H9 (cell line): Measurements from ENCODE around the gene CNNM1. TPM values are rescaled to one million over a fixed set of nuclear protein-coding genes. Genes with fewer than 3 reads are reported as not detected.

Source experiments
- DNase-seq: peaks from one replicate; pipeline ENCODE4 v3.0.0-alpha.2; 2017
- H2AFZ ChIP-seq: one replicate; pipeline ENCODE4 v1.6.1; 2013; ENCODE audit warnings: mild to moderate bottlenecking, low read length, control low read depth, moderate library complexity
- H2AK5ac ChIP-seq: 2 replicates; pipeline ENCODE4 v1.6.1; 2013; ENCODE audit warnings: low read length, control low read depth, mixed read lengths; ENCODE audit not compliant: insufficient read length
- H2BK120ac ChIP-seq: one replicate; pipeline ENCODE4 v1.6.1; 2013; ENCODE audit warnings: low read depth, mild to moderate bottlenecking, low read length, control low read depth, inconsistent platforms; ENCODE audit not compliant: poor library complexity, severe bottlenecking
- H2BK12ac ChIP-seq: 2 replicates; pipeline ENCODE4 v1.6.1; 2013; ENCODE audit warnings: low read length, control low read depth, mixed read lengths, low read depth; ENCODE audit not compliant: insufficient read length
- H2BK15ac ChIP-seq: 2 replicates; pipeline ENCODE4 v1.6.1; 2013; ENCODE audit warnings: low read depth, low read length, control low read depth
- H2BK20ac ChIP-seq: one replicate; pipeline ENCODE4 v1.6.1; 2013; ENCODE audit warnings: low read depth, mild to moderate bottlenecking, low read length, control low read depth, inconsistent platforms; ENCODE audit not compliant: poor library complexity, severe bottlenecking
- H2BK5ac ChIP-seq: 2 replicates; pipeline ENCODE4 v1.6.1; 2013; ENCODE audit warnings: low read length, control low read depth, mixed read lengths; ENCODE audit not compliant: insufficient read length
- H3K14ac ChIP-seq: 2 replicates; pipeline ENCODE4 v1.6.1; 2013; ENCODE audit warnings: low read length, control low read depth; ENCODE audit not compliant: insufficient read depth
- H3K18ac ChIP-seq: 2 replicates; pipeline ENCODE4 v1.6.1; 2013; ENCODE audit warnings: low read depth, mild to moderate bottlenecking, mixed read lengths, low read length, control low read depth; ENCODE audit not compliant: insufficient read length
- H3K23ac ChIP-seq: 2 replicates; pipeline ENCODE4 v1.6.1; 2013; ENCODE audit warnings: low read length, control low read depth, mixed read lengths, low read depth; ENCODE audit not compliant: insufficient read length
- H3K23me2 ChIP-seq: 2 replicates; pipeline ENCODE4 v1.6.1; 2013; ENCODE audit warnings: low read depth, mild to moderate bottlenecking, mixed read lengths, low read length, control low read depth; ENCODE audit not compliant: insufficient read length, poor library complexity, severe bottlenecking
- H3K27ac ChIP-seq: 2 replicates; pipeline ENCODE4 v1.5.1; 2013; ENCODE audit warnings: low read length, control low read depth, mixed read lengths, low read depth; ENCODE audit not compliant: insufficient read length
- H3K27me3 ChIP-seq: 2 replicates; pipeline ENCODE4 v1.6.1; 2013; ENCODE audit warnings: low read length, control low read depth, inconsistent platforms; ENCODE audit not compliant: insufficient read depth
- H3K4ac ChIP-seq: 2 replicates; pipeline ENCODE4 v1.6.1; 2013; ENCODE audit warnings: low read depth, mild to moderate bottlenecking, control low read depth, inconsistent platforms, low read length, moderate library complexity
- H3K4me1 ChIP-seq: 2 replicates; pipeline ENCODE4 v1.6.1; 2013; ENCODE audit warnings: low read length, control low read depth, inconsistent platforms; ENCODE audit not compliant: insufficient read depth
- H3K4me2 ChIP-seq: 2 replicates; pipeline ENCODE4 v1.6.1; 2013; ENCODE audit warnings: low read length, control low read depth, mixed read lengths; ENCODE audit not compliant: insufficient read length, insufficient read depth
- H3K56ac ChIP-seq: 2 replicates; pipeline ENCODE4 v1.6.1; 2013; ENCODE audit warnings: low read depth, mild to moderate bottlenecking, mixed read lengths, low read length, control low read depth; ENCODE audit not compliant: insufficient read length
- H3K79me1 ChIP-seq: 2 replicates; pipeline ENCODE4 v1.6.1; 2013; ENCODE audit warnings: low read depth, mild to moderate bottlenecking, moderate library complexity, low read length, control low read depth, inconsistent platforms; ENCODE audit not compliant: insufficient read depth, poor library complexity, severe bottlenecking
- H3K79me2 ChIP-seq: 2 replicates; pipeline ENCODE4 v1.6.1; 2013; ENCODE audit warnings: low read length, control low read depth, inconsistent platforms; ENCODE audit not compliant: insufficient read depth
- H3K9ac ChIP-seq: 2 replicates; pipeline ENCODE4 v1.6.1; 2013; ENCODE audit warnings: low read length, control low read depth, mixed read lengths; ENCODE audit not compliant: insufficient read length; ENCODE audit errors: extremely low read depth
- H3K9me3 ChIP-seq: one replicate; pipeline ENCODE4 v1.6.1; 2013; ENCODE audit warnings: low read depth, low read length, inconsistent platforms; ENCODE audit not compliant: control insufficient read depth
- H3T11ph ChIP-seq: one replicate; pipeline ENCODE4 v1.6.1; 2013; ENCODE audit warnings: mild to moderate bottlenecking, low read length, control low read depth, inconsistent platforms
- H4K20me1 ChIP-seq: one replicate; pipeline ENCODE4 v1.6.1; 2013; ENCODE audit not compliant: control insufficient read depth, insufficient read length, insufficient read depth
- H4K5ac ChIP-seq: 2 replicates; pipeline ENCODE4 v1.6.1; 2013; ENCODE audit warnings: low read depth, mild to moderate bottlenecking, mixed read lengths, low read length, control low read depth; ENCODE audit not compliant: insufficient read length
- H4K8ac ChIP-seq: replicated peaks from 2 replicates; pipeline ENCODE4 v1.6.1; 2013; ENCODE audit warnings: low read length, control low read depth, mixed read lengths, low read depth; ENCODE audit not compliant: insufficient read length
- H4K91ac ChIP-seq: 2 replicates; pipeline ENCODE4 v1.6.1; 2013; ENCODE audit warnings: low read depth, mild to moderate bottlenecking, moderate library complexity, mixed read lengths, low read length, control low read depth; ENCODE audit not compliant: insufficient read length
- H3K27ac Mint-ChIP-seq, 3 experiments: 2 replicates in 2 of 3; 3 replicates in 1 of 3; pipeline ENCODE4 v1.8.0; 2020 to 2021; ENCODE audit warnings: mixed read lengths in 3 of 3, mild to moderate bottlenecking in 1 of 3, moderate library complexity in 1 of 3
- H3K27me3 Mint-ChIP-seq: 2 replicates; pipeline ENCODE4 v1.8.0; 2021; ENCODE audit warnings: low read depth, mild to moderate bottlenecking, moderate library complexity, mixed read lengths
- H3K36me3 Mint-ChIP-seq, 3 experiments: 2 replicates in 2 of 3; 3 replicates in 1 of 3; pipeline ENCODE4 v1.8.0; 2020 to 2021; ENCODE audit warnings: low read depth in 3 of 3, mixed read lengths in 3 of 3; ENCODE audit not compliant: insufficient read depth in 1 of 3
- H3K4me1 Mint-ChIP-seq, 2 experiments: 2 replicates each; pipeline ENCODE4 v1.8.0; 2020; ENCODE audit warnings: mixed read lengths in 2 of 2
- H3K4me3 Mint-ChIP-seq, 2 experiments: 2 replicates in 1 of 2; 3 replicates in 1 of 2; pipeline ENCODE4 v1.8.0; 2020 to 2021; ENCODE audit warnings: mild to moderate bottlenecking in 2 of 2, mixed read lengths in 2 of 2, moderate library complexity in 1 of 2
- H3K9me3 Mint-ChIP-seq, 2 experiments: 2 replicates in 1 of 2; 3 replicates in 1 of 2; pipeline ENCODE4 v1.8.0; 2020; ENCODE audit warnings: mild to moderate bottlenecking in 2 of 2, mixed read lengths in 2 of 2, moderate library complexity in 1 of 2
- CTCF ChIP-seq: fragments of 200-600 bp; sonication (generic); conservative IDR thresholded peaks from 3 replicates; pipeline ENCODE4 v1.8.0; 2021; ENCODE audit warnings: antibody characterized with exemption, mild to moderate bottlenecking
- WGBS: extraction: QIAGEN DNeasy Blood & Tissue Kit; methylation state at CpG from one replicate; pipeline ENCODE4 v1.1.7; 2013; ENCODE audit warnings: missing lambda C conversion rate, low lambda C conversion rate, mixed read lengths; ENCODE audit not compliant: insufficient read length; ENCODE audit errors: extremely low coverage; 5-methylcytosine and 5-hydroxymethylcytosine counted together
- total RNA-seq: library from RNA; stranded (reverse); gene quantifications from 2 replicates; pipeline ENCODE4 v1.2.1, GENCODE V29; 2021

The CNNM1 gene
- total RNA-seq, 1 experiment from 2014 or later: 0.35 TPM

- Histone ChIP-seq H3K23ac (no peak overlapping the region), H4K5ac (no peak overlapping the region), H3K18ac (no peak overlapping the region), H3K4me2 (no peak overlapping the region), H2BK12ac (no peak overlapping the region), H2BK15ac (no peak overlapping the region), H2BK20ac (no peak overlapping the region), H3K27me3 (no peaks in the 10 kb centered on the region), H3K9me3 (no peaks in the 10 kb centered on the region), H3K27ac (no peak overlapping the region), H4K91ac (no peak overlapping the region), H4K8ac (no peak overlapping the region), H3K9ac (no peak overlapping the region), H3K4ac (no peak overlapping the region), H3K23me2 (no peaks in the 10 kb centered on the region), H4K20me1 (no peaks in the 10 kb centered on the region), H3K79me1 (no peaks in the 10 kb centered on the region), H3K79me2 (no peaks in the 10 kb centered on the region), H3T11ph (no peak overlapping the region), H3K4me1 (no peaks in the 10 kb centered on the region), H3K14ac (no peak overlapping the region), H2BK5ac (no peak overlapping the region), H3K56ac (no peak overlapping the region), H2AK5ac (no peak overlapping the region), H2AFZ (no peak overlapping the region), H2BK120ac (no peak overlapping the region)
- Mint-ChIP-seq H3K4me3 (no peak overlapping the region), H3K9me3 (no peaks in the 10 kb centered on the region), H3K36me3 (no peaks in the 10 kb centered on the region), H3K27me3 (no peaks in the 10 kb centered on the region; the same call in 1 of the 2 replicates), H3K4me1 (no peaks in the 10 kb centered on the region), H3K27ac (no peak overlapping the region)
- TF ChIP-seq CTCF: no peak
- no peak for DNase-seq
- WGBS: no CpG with 5 or more reads among the region's 1 CpG
Measured at GRCh38 chr10:99290306-99290705, 38.9 kb upstream of the CNNM1 start.
